Natural killer cell (primary cell): ENCODE measurements around the gene VWA1. TPM values are rescaled to one million over a fixed set of nuclear protein-coding genes. Genes with fewer than 3 reads are reported as not detected.
"Not testable (repeated sequence)": the region's sequence is repeated elsewhere in the genome, so short reads cannot be mapped to it uniquely, and the experiment has no call there.

Experiments
- ATAC-seq, 3 donors: fragments of 150-1000 bp in 2 of 3; fragments of 200-7000 bp in 1 of 3; cut with Tn5 transposase; 1 replicate in 1 of 3; 2 replicates in 2 of 3; pipeline ENCODE4 v1.10.0; 2021; ENCODE audit warnings: mild to moderate bottlenecking in 2 of 3, moderate library complexity in 2 of 3
- DNase-seq, 2 donors: peaks; one replicate each; pipeline versions ENCODE4 v3.0.0 to v3.0.0-alpha.2; 2013 to 2021; ENCODE audit warnings: mixed read lengths in 1 of 2
- H3K27ac ChIP-seq: one replicate; pipeline ENCODE4 v1.5.1; 2013; ENCODE audit warnings: mild to moderate bottlenecking, low read length
- H3K27me3 ChIP-seq: one replicate; pipeline ENCODE4 v1.6.1; 2013; ENCODE audit warnings: low read length; ENCODE audit not compliant: control insufficient read depth, insufficient read depth
- H3K36me3 ChIP-seq: one replicate; pipeline ENCODE4 v1.6.1; 2013; ENCODE audit warnings: low read length; ENCODE audit not compliant: control insufficient read depth, insufficient read depth
- H3K4me1 ChIP-seq: one replicate; pipeline ENCODE4 v1.6.1; 2013; ENCODE audit warnings: low read length; ENCODE audit not compliant: control insufficient read depth, insufficient read depth
- H3K4me3 ChIP-seq: one replicate; pipeline ENCODE4 v1.5.1; 2013; ENCODE audit warnings: low read length
- H3K9me3 ChIP-seq: one replicate; pipeline ENCODE4 v1.6.1; 2013; ENCODE audit warnings: low read length; ENCODE audit not compliant: control insufficient read depth, insufficient read depth
- H3K27ac Mint-ChIP-seq, 2 donors: one replicate each; pipeline ENCODE4 v1.8.0; 2022; ENCODE audit warnings: mild to moderate bottlenecking in 2 of 2, mixed read lengths in 2 of 2, moderate library complexity in 1 of 2
- H3K27me3 Mint-ChIP-seq, 2 donors: one replicate each; pipeline ENCODE4 v1.8.0; 2022; ENCODE audit warnings: low read depth in 2 of 2, mixed read lengths in 2 of 2
- H3K36me3 Mint-ChIP-seq: one replicate; pipeline ENCODE4 v1.8.0; 2022; ENCODE audit warnings: mixed read lengths
- H3K4me1 Mint-ChIP-seq, 2 donors: one replicate each; pipeline ENCODE4 v1.8.0; 2022; ENCODE audit warnings: mixed read lengths in 2 of 2
- H3K4me3 Mint-ChIP-seq: one replicate; pipeline ENCODE4 v1.8.0; 2022; ENCODE audit warnings: mild to moderate bottlenecking, moderate library complexity, mixed read lengths
- H3K9me3 Mint-ChIP-seq, 2 donors: one replicate each; pipeline ENCODE4 v1.8.0; 2022; ENCODE audit warnings: mixed read lengths in 2 of 2
- CTCF ChIP-seq: fragments of 200-600 bp; IDR thresholded peaks from one replicate; pipeline ENCODE4 v1.8.0; 2022; ENCODE audit warnings: antibody characterized with exemption
- WGBS: methylation state at CpG from one replicate; pipeline ENCODE4 v1.1.7; 2013; ENCODE audit warnings: missing lambda C conversion rate; ENCODE audit not compliant: insufficient coverage; 5-methylcytosine and 5-hydroxymethylcytosine counted together
- intact Hi-C: fragments of 100-400 bp; cut with micrococcal nuclease; formaldehyde crosslinking; loops from one replicate; pipeline ENCODE4 v1.14.2; 2022
- total RNA-seq, 4 donors: library from RNA; stranded (reverse); fragments of 120-200 nt in 1 of 4; gene quantifications; one replicate each; pipeline versions ENCODE4 v1.2.3 to v1.2.4, GENCODE V29; 2013 to 2022

Gene VWA1
- total RNA-seq, 3 donors from 2014 or later (not counting 1 experiment from before 2014, with no cell fraction given), result not detected

DNA sequence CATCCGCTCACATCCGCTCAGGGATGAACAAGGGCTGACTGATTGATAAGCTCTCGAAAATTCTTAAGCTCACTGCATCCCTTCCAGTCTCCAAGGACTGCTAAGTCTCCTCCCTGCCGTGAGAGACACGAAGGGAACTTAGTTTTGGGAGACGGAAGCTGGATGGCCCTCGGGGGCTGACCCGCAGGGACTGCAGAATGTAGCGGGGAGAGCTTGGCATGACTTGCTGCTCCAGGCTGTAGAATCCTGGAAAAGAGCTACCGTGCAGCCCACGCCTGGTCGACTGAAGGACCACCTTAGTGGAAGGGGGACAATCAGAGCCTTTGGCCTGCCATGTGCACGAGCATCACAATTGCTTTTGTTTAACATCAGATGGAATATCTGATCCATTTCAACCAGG, 19.7 kb upstream of the VWA1 start:
- WGBS, result 88% methylated on average over 13 of the region's 13 CpGs
- Histone ChIP-seq H3K4me3 (no peak overlapping the region), H3K27me3 (no peaks in the 10 kb centered on the region), H3K36me3 (no peaks in the 10 kb centered on the region), H3K9me3 (no peaks in the 10 kb centered on the region), H3K27ac (no peak overlapping the region), H3K4me1 (no peaks in the 10 kb centered on the region)
- intact Hi-C loops, result no loop called here
- no peak for DNase-seq
- no peak overlapping the region for H3K4me3 Mint-ChIP-seq
- H3K27ac Mint-ChIP-seq, result no peak overlapping the region
- H3K4me1 Mint-ChIP-seq, result no peaks in the 10 kb centered on the region
- peaks cover 2% of the 10 kb centered on the region in 2 donors for H3K9me3 Mint-ChIP-seq
- peaks cover 8 to 10% of the 10 kb centered on the region in 2 donors for H3K27me3 Mint-ChIP-seq
- no peaks in the 10 kb centered on the region for H3K36me3 Mint-ChIP-seq
- ATAC-seq, result no peak
- no peak for TF ChIP-seq CTCF

DNA sequence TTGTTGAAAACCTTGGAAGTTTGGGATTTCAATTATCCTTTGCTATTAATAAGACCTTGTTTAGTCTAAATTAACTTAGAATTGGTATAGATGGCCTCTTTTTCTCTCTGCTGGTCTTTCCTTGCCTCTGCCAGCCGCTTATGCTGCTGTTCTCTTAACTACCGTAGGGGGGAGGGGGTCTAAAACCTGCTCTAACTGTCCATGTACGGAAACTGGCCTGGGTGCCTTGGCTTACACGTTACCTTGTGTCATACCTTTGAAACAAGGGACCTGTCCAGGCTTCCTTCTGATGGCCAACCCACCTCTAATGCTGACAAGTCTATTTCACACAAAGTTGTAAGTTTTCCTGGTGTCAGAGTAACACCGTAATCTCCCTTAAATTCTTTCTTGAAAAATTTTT, 18.1 kb upstream of the VWA1 start:
- intact Hi-C loops, H3K27me3 ChIP-seq, DNase-seq, H3K4me1 Mint-ChIP-seq, H3K9me3 ChIP-seq, H3K4me3 Mint-ChIP-seq, H3K36me3 ChIP-seq, H3K27ac ChIP-seq, ATAC-seq, H3K27ac Mint-ChIP-seq, H3K36me3 Mint-ChIP-seq, H3K9me3 Mint-ChIP-seq, H3K4me1 ChIP-seq, H3K4me3 ChIP-seq: not testable (repeated sequence)
- 82% methylated on average over 5 of the region's 5 CpGs for WGBS
- H3K27me3 Mint-ChIP-seq, result peaks cover 8 to 14% of the 10 kb centered on the region in 2 donors

- H3K27me3 Mint-ChIP-seq, result peaks cover 8 to 19% of the 10 kb centered on the region in 2 donors
- H3K9me3 Mint-ChIP-seq, H3K27ac ChIP-seq, H3K4me3 ChIP-seq, H3K9me3 ChIP-seq, H3K36me3 ChIP-seq, ATAC-seq, H3K36me3 Mint-ChIP-seq, intact Hi-C loops, DNase-seq, H3K4me3 Mint-ChIP-seq, H3K27ac Mint-ChIP-seq, H3K4me1 Mint-ChIP-seq, H3K4me1 ChIP-seq, H3K27me3 ChIP-seq: not testable (repeated sequence)
- WGBS, result 80% methylated on average over 24 of the region's 25 CpGs
These were observed 17.5 kb upstream of the VWA1 start for GRCh38 chr1:1417825-1418463.

- Histone ChIP-seq H3K9me3 (no peaks in the 10 kb centered on the region), H3K36me3 (no peaks in the 10 kb centered on the region), H3K27me3 (no peaks in the 10 kb centered on the region), H3K4me1 (no peaks in the 10 kb centered on the region), H3K27ac (no peak overlapping the region), H3K4me3 (no peak overlapping the region)
- Mint-ChIP-seq H3K4me3 (no peak overlapping the region), H3K36me3 (no peaks in the 10 kb centered on the region), H3K27ac (no peak overlapping the region), H3K27me3 (peaks cover 8 to 22% of the 10 kb centered on the region in 2 donors), H3K4me1 (no peaks in the 10 kb centered on the region), H3K9me3 (no peaks in the 10 kb centered on the region)
- no peak for ATAC-seq
- DNase-seq, result no peak
- 91% methylated on average over 26 of the region's 26 CpGs for WGBS
- no peak for TF ChIP-seq CTCF
- intact Hi-C loops, result no loop called here
These were observed 16.8 kb upstream of the VWA1 start for GRCh38 chr1:1418464-1419362.
